ENCODE data around the gene FOXI3. TPM values are rescaled to one million over a fixed set of nuclear protein-coding genes. Genes with fewer than 3 reads are reported as not detected.

FOXI3 gene
- total and polyA plus RNA-seq, 2 experiments from 2014 or later: 0.71 to 13.3 TPM

GRCh38 chr2:88481691-88482336, 29.3 kb upstream of the FOXI3 start:
- H3F3A ChIP-seq (replicated peaks; ENCODE audit: low read depth): no peaks in the 10 kb centered on the region
- H3K4me1 ChIP-seq (ENCODE audit: insufficient read depth): peaks cover 16% of the 10 kb centered on the region; the same call in 1 of the 2 replicates
- Mint-ChIP-seq H3K9me3 (no peaks in the 10 kb centered on the region), H3K27ac (no peak overlapping the region), H3K4me3 (no peak overlapping the region), H3K36me3 (ENCODE audit: low read depth) (no peaks in the 10 kb centered on the region), H3K4me1 (peaks cover 10% of the 10 kb centered on the region), H3K27me3 (ENCODE audit: insufficient read depth, low read depth, poor library complexity) (peaks cover 1% of the 10 kb centered on the region)
- H3K9me2 ChIP-seq (ENCODE audit: insufficient read depth): no peaks in the 10 kb centered on the region
- no peak overlapping the region for H3K27ac ChIP-seq (ENCODE audit: low read depth)
- no peaks in the 10 kb centered on the region for H4K20me1 ChIP-seq (replicated peaks; ENCODE audit: insufficient read depth)
- no peak overlapping the region for H3K4me3 ChIP-seq
- DNase-seq (ENCODE audit: low spot score): peak; percentile 45
- peak overlapping the region; percentile 12; the same call in 1 of the 2 replicates for H2AFZ ChIP-seq
- H3K27me3 ChIP-seq (ENCODE audit: insufficient read depth): no peaks in the 10 kb centered on the region
- H3K36me3 ChIP-seq (ENCODE audit: insufficient read depth): no peaks in the 10 kb centered on the region
- no peaks in the 10 kb centered on the region for H3K79me2 ChIP-seq (replicated peaks; ENCODE audit: insufficient read depth)
- TF ChIP-seq CTCF (conservative IDR thresholded peaks at IDR 0.05; ENCODE audit: low read depth in 2 of 2) (no peak), CREB1 (CRISPR knock-in tag; IDR thresholded peaks at IDR 0.05; ENCODE audit: low read depth) (0 out of 2 replicates have a peak, but pooled peaks have one; percentile 26), EZH2phosphoT487 (IDR thresholded peaks at IDR 0.05; ENCODE audit: unreplicated experiment) (no peak), REST (IDR thresholded peaks at IDR 0.05; ENCODE audit: unreplicated experiment) (no peak), ETS1 (IDR thresholded peaks at IDR 0.05) (no peak)
- H3K4me2 ChIP-seq: peak overlapping the region; percentile 31; the same call in 1 of the 2 replicates
- no peak for ATAC-seq

- no peak overlapping the region for H2AFZ ChIP-seq
- Mint-ChIP-seq H3K4me1 (peaks cover 28% of the 10 kb centered on the region), H3K27me3 (ENCODE audit: insufficient read depth, low read depth, poor library complexity) (peaks cover 1% of the 10 kb centered on the region), H3K36me3 (ENCODE audit: low read depth) (no peaks in the 10 kb centered on the region), H3K4me3 (no peak overlapping the region), H3K27ac (no peak overlapping the region), H3K9me3 (no peaks in the 10 kb centered on the region)
- no peaks in the 10 kb centered on the region for H3K36me3 ChIP-seq (ENCODE audit: insufficient read depth)
- 0 out of 2 replicates have a peak, but pooled peaks cover 4% of the 10 kb centered on the region for H3F3A ChIP-seq (replicated peaks; ENCODE audit: low read depth)
- no peaks in the 10 kb centered on the region for H3K9me2 ChIP-seq (ENCODE audit: insufficient read depth)
- H3K79me2 ChIP-seq (replicated peaks; ENCODE audit: insufficient read depth): no peaks in the 10 kb centered on the region
- peaks cover 24% of the 10 kb centered on the region for H3K4me1 ChIP-seq (ENCODE audit: insufficient read depth)
- no peak for TF ChIP-seq EZH2 (IDR thresholded peaks at IDR 0.05; ENCODE audit: low read depth, unreplicated experiment)
- TF ChIP-seq JUNB (IDR thresholded peaks at IDR 0.05; ENCODE audit: unreplicated experiment): no peak
- no peak for TF ChIP-seq ZNF462 (CRISPR knock-in tag; IDR thresholded peaks at IDR 0.05)
- no peaks in the 10 kb centered on the region for H3K27me3 ChIP-seq (ENCODE audit: insufficient read depth)
- H3K27ac ChIP-seq (ENCODE audit: low read depth): no peak overlapping the region
- no peak for ATAC-seq
- H4K20me1 ChIP-seq (replicated peaks; ENCODE audit: insufficient read depth): no peaks in the 10 kb centered on the region
- no peak for DNase-seq (ENCODE audit: low spot score)
- H3K4me3 ChIP-seq: no peak overlapping the region
- H3K4me2 ChIP-seq: no peak overlapping the region
Measured at GRCh38 chr2:88472811-88473210, 20.3 kb upstream of the FOXI3 start.

Data from GM23338 (cell line).